HepG2 (cell line): Measurements from ENCODE around the gene NPHS1. TPM values are rescaled to one million over a fixed set of nuclear protein-coding genes. Genes with fewer than 3 reads are reported as not detected.

Experiments
- ATAC-seq: fragments of 200-7000 bp; cut with Tn5 transposase; 3 replicates; pipeline ENCODE4 v1.9.1; 2020; ENCODE audit warnings: mild to moderate bottlenecking, moderate library complexity
- BruUV-seq: library from RNA; stranded (reverse); fragments of 400-500 nt; replicated peaks from 2 replicates; lab custom pipeline; 2021; lab: Mats Ljungman, UMichigan
- CTCF ChIA-PET: fragments of 300-600 bp; formaldehyde crosslinking; extraction: SDS; loops from one replicate; lab custom pipeline; 2021; ENCODE audit warnings: low total read pairs, inconsistent platforms, low intra/inter-chr PET ratio; lab: Yijun Ruan, JAX
- POLR2A ChIA-PET: fragments of 350-600 bp; sonication (Branson Sonifier 250); formaldehyde crosslinking; loops from one replicate; lab custom pipeline; 2020; ENCODE audit warnings: antibody characterized with exemption, inconsistent platforms; lab: Yijun Ruan, JAX
- DNase-seq: peaks from one replicate; pipeline ENCODE4 v3.0.0-alpha.2; 2015; ENCODE audit warnings: low spot score
- FAIRE-seq: peaks from 3 replicates; lab custom pipeline; 2011; peaks lifted over from hg19 to GRCh38; lab: Jason Lieb, UNC
- H2AFZ ChIP-seq: one replicate; pipeline ENCODE4 v1.6.1; 2011; ENCODE audit warnings: low read length, inconsistent platforms
- H3K27ac ChIP-seq: fragments of 300-600 bp; 3 replicates; pipeline ENCODE4 v1.8.0; 2011; ENCODE audit warnings: mixed run types, mild to moderate bottlenecking, mixed read lengths, low read length, inconsistent platforms; ENCODE audit not compliant: insufficient read depth; ENCODE audit errors: extremely low read length
- H3K27me3 ChIP-seq, 2 experiments: fragments of 200-600 bp in 1 of 2; 2 replicates in 1 of 2; 3 replicates in 1 of 2; pipeline versions ENCODE4 v1.6.0 to v1.8.0; 2011; ENCODE audit warnings: low read length in 2 of 2, mild to moderate bottlenecking in 2 of 2, moderate library complexity in 2 of 2, inconsistent platforms in 1 of 2; ENCODE audit not compliant: insufficient read depth in 2 of 2, control insufficient read depth in 1 of 2
- H3K36me3 ChIP-seq, 2 experiments: fragments of 200-600 bp in 1 of 2; replicated peaks in 1 of 2; 2 replicates in 1 of 2; 3 replicates in 1 of 2; pipeline versions ENCODE4 v1.5.1 to v1.8.0; 2011; ENCODE audit warnings: low read length in 2 of 2, inconsistent platforms in 1 of 2; ENCODE audit not compliant: insufficient read depth in 2 of 2, control insufficient read depth in 1 of 2
- H3K4me1 ChIP-seq: 2 replicates; pipeline ENCODE4 v1.5.1; 2012; ENCODE audit warnings: low read length, inconsistent platforms; ENCODE audit not compliant: insufficient read depth
- H3K4me2 ChIP-seq: 2 replicates; pipeline ENCODE4 v1.6.0; 2011; ENCODE audit warnings: low read depth, low read length, inconsistent platforms
- H3K4me3 ChIP-seq, 3 experiments: fragments of 200-600 bp in 1 of 3; sonication (generic), shearing (Covaris generic) in 1 of 3; replicated peaks in 1 of 3; 2 replicates each; pipeline ENCODE4 v1.5.1; 2011 to 2016; ENCODE audit warnings: low read length in 3 of 3, inconsistent platforms in 2 of 3, low read depth in 2 of 3, mild to moderate bottlenecking in 2 of 3, control low read depth in 1 of 3, mixed read lengths in 1 of 3; ENCODE audit not compliant: insufficient read depth in 1 of 3
- H3K79me2 ChIP-seq: one replicate; pipeline ENCODE4 v1.6.1; 2011; ENCODE audit warnings: low read length, inconsistent platforms; ENCODE audit not compliant: insufficient read depth
- H3K9ac ChIP-seq: 2 replicates; pipeline ENCODE4 v1.6.0; 2011; ENCODE audit warnings: mild to moderate bottlenecking, low read depth, low read length, inconsistent platforms; ENCODE audit not compliant: insufficient read depth
- H3K9me3 ChIP-seq: 2 replicates; pipeline ENCODE4 v1.5.1; 2012; ENCODE audit warnings: mild to moderate bottlenecking, low read length
- H4K20me1 ChIP-seq: 2 replicates; pipeline ENCODE4 v1.6.0; 2011; ENCODE audit warnings: inconsistent platforms, mild to moderate bottlenecking, low read length, moderate library complexity; ENCODE audit not compliant: insufficient read depth
- FIP1L1 ChIP-seq: fragments of 200-400 bp; formaldehyde crosslinking; IDR thresholded peaks from 2 replicates; pipeline ENCODE4 v1.6.1; 2018; ENCODE audit warnings: low read depth, mild to moderate bottlenecking, low read length, moderate library complexity, borderline replicate concordance; ENCODE audit not compliant: insufficient read depth
- GLMP ChIP-seq: sonication (generic); formaldehyde crosslinking; IDR thresholded peaks from 2 replicates; pipeline ENCODE4 v1.9.0; 2021; ENCODE audit warnings: missing genetic modification reagents, mild to moderate bottlenecking, borderline replicate concordance
- KLF11 ChIP-seq: IDR thresholded peaks from 2 replicates; pipeline ENCODE4 v1.6.1; 2016; ENCODE audit warnings: missing compliant biosample characterization
- KLF15 ChIP-seq: sonication (generic); formaldehyde crosslinking; IDR thresholded peaks from 2 replicates; pipeline ENCODE4 v1.8.1; 2023; ENCODE audit warnings: borderline replicate concordance, mild to moderate bottlenecking, inconsistent platforms, missing genetic modification reagents, mixed read lengths
- MAX ChIP-seq: IDR thresholded peaks from 2 replicates; pipeline ENCODE4 v1.6.1; 2012; ENCODE audit warnings: inconsistent platforms
- NFYB ChIP-seq: sonication (generic); formaldehyde crosslinking; IDR thresholded peaks from 2 replicates; pipeline ENCODE4 v1.4.0; 2020; ENCODE audit warnings: missing genetic modification reagents
- PTBP1 ChIP-seq: fragments of 200-400 bp; formaldehyde crosslinking; IDR thresholded peaks from 2 replicates; pipeline ENCODE4 v1.6.1; 2018; ENCODE audit warnings: low read length, low read depth; ENCODE audit not compliant: poor library complexity, severe bottlenecking
- SOX5 ChIP-seq: IDR thresholded peaks from 2 replicates; pipeline ENCODE4 v1.6.1; 2016; ENCODE audit warnings: borderline replicate concordance
- ZBTB40 ChIP-seq, 2 experiments: fragments of 450-650 bp in 1 of 2; sonication (generic) in 1 of 2; formaldehyde crosslinking in 1 of 2; IDR thresholded peaks; 2 replicates each; pipeline versions ENCODE4 v1.6.1 to v1.8.0; 2016 to 2022; ENCODE audit warnings: antibody characterized with exemption in 1 of 2, mild to moderate bottlenecking in 1 of 2, missing genetic modification reagents in 1 of 2
- ZNF331 ChIP-seq: sonication (generic); formaldehyde crosslinking; IDR thresholded peaks from 2 replicates; pipeline ENCODE4 v1.4.0; 2020; ENCODE audit warnings: missing genetic modification reagents
- ZNF530 ChIP-seq: sonication (generic); formaldehyde crosslinking; IDR thresholded peaks from 2 replicates; pipeline ENCODE4 v1.5.0; 2020; ENCODE audit warnings: low read depth, mild to moderate bottlenecking, missing genetic modification reagents
- WGBS: methylation state at CpG from one replicate; pipeline ENCODE4 v1.1.6; 2017; ENCODE audit warnings: low lambda C conversion rate; 5-methylcytosine and 5-hydroxymethylcytosine counted together
- in situ Hi-C: cut with HindIII; loops from 2 replicates; pipeline ENCODE4 v1.10.0; 2017; ENCODE audit warnings: low pct_unique_long_range_greater_than_20kb; ENCODE audit not compliant: extremely low pct_ligation_motif_present
- intact Hi-C: fragments of 100-400 bp; cut with micrococcal nuclease; formaldehyde crosslinking; loops from one replicate; pipeline ENCODE4 v1.10.0; 2022; ENCODE audit not compliant: unreplicated experiment
- polyA plus RNA-seq, 8 experiments: library from polyadenylated mRNA; depleted of rRNA in 3 of 8; stranded (reverse) in 7 of 8; unstranded in 1 of 8; fragments of >200 nt; fragmentation: Illumina TruSeq in 4 of 8; extraction: Trizol in 4 of 8; gene quantifications; 2 replicates each; pipeline versions ENCODE4 v1.2.1 to v1.2.3, GENCODE V29; 2011 to 2016; ENCODE audit warnings: low read depth in 4 of 8, missing spikeins in 1 of 8, mixed read lengths in 1 of 8; ENCODE audit not compliant: insufficient read depth in 1 of 8
- total RNA-seq, 5 experiments: library from RNA; depleted of rRNA; stranded (reverse); fragments of >200 nt; fragmentation: Illumina TruSeq; extraction: Trizol; gene quantifications; 2 replicates each; pipeline ENCODE4 v1.2.3, GENCODE V29; 2016; ENCODE audit warnings: low read depth in 1 of 5

Gene NPHS1
- total and polyA plus RNA-seq, 2 of the 13 experiments (the other 11 are each of a cell fraction or from before 2014, with no cell fraction given), result not detected

- TF ChIP-seq ZBTB40 (IDR thresholded peaks at IDR 0.05) (no peak), ZBTB40 (CRISPR knock-in tag; IDR thresholded peaks at IDR 0.05) (no peak)
Observed at GRCh38 chr19:35847911-35848310, 4.4 kb downstream of the NPHS1 start (continued).

- DNase-seq, result no peak
- POLR2A ChIA-PET, result interaction anchor here (0.7 to 1.3 kb wide), 2 partner anchors 15 to 551 kb away, joined by 3 read pairs; no protein-coding TSS in a partner anchor
- no peak for TF ChIP-seq GLMP
- TF ChIP-seq FIP1L1, result no peak
- no peak for TF ChIP-seq ZNF530 (CRISPR knock-in tag)
- TF ChIP-seq MAX, result peak; percentile 48; the same call in 1 of the 2 replicates
- 0 out of 2 replicates have a peak, but pooled peaks have one; percentile 33 for TF ChIP-seq ZNF331
- no peak for TF ChIP-seq NFYB (CRISPR knock-in tag)
- TF ChIP-seq PTBP1, result no peak
- TF ChIP-seq KLF15 (CRISPR knock-in tag), result no peak
- 0 out of 2 replicates have a peak, but pooled peaks have one; percentile 19 for TF ChIP-seq SOX5
- TF ChIP-seq KLF11 (CRISPR knock-in tag), result no peak
Observed at GRCh38 chr19:35846038-35846668, 6.2 kb downstream of the NPHS1 start.

More at GRCh38 chr19:35846038-35846668, 6.2 kb downstream of the NPHS1 start:
- no peaks in the 10 kb centered on the region for H4K20me1 ChIP-seq
- H3K36me3 ChIP-seq, result no peaks in the 10 kb centered on the region
- FAIRE-seq (no peak), ATAC-seq (peak; percentile 7; the same call in 1 of the 3 replicates)
- in situ Hi-C loops, result no loop called here
- no peak overlapping the region for H3K27ac ChIP-seq
- no peak overlapping the region for H2AFZ ChIP-seq
- H3K9ac ChIP-seq, result no peak overlapping the region
- no peaks in the 10 kb centered on the region for H3K79me2 ChIP-seq
- peaks cover 0 to 48% of the 10 kb centered on the region in 2 experiments for H3K27me3 ChIP-seq
- peak overlapping the region; percentile 85 for H3K4me2 ChIP-seq
- peaks cover 27% of the 10 kb centered on the region for H3K4me1 ChIP-seq
- intact Hi-C loops, result no loop called here
- WGBS, result 14% methylated on average over 4 of the region's 26 CpGs
- BruUV-seq, result no TSS peak
- H3K9me3 ChIP-seq, result no peaks in the 10 kb centered on the region
- CTCF ChIA-PET, result no interaction called here
- H3K4me3 ChIP-seq, result peak overlapping the region; percentile 33 to 73 (median 49); a peak in 3 of 6 replicates
